Measurements from ENCODE around the gene SLC17A8.
"Not testable (repeated sequence)": the region's sequence is repeated elsewhere in the genome, so short reads cannot be mapped to it uniquely, and the experiment has no call there.

Gene SLC17A8

GRCh38 chr12:100356644-100357223 lies at the start of gene SLC17A8:
SLC17A8 (plus strand) TSS chr12:100357074; CDS start chr12:100357392, 318 bp downstream.
- DNase-seq (ENCODE audit: low read depth, low spot score) = no peak

GRCh38 chr12:100308138-100308537 lies 48.7 kb upstream of the SLC17A8 start:
- DNase-seq (ENCODE audit: low read depth, low spot score) = not testable (repeated sequence)

DNA sequence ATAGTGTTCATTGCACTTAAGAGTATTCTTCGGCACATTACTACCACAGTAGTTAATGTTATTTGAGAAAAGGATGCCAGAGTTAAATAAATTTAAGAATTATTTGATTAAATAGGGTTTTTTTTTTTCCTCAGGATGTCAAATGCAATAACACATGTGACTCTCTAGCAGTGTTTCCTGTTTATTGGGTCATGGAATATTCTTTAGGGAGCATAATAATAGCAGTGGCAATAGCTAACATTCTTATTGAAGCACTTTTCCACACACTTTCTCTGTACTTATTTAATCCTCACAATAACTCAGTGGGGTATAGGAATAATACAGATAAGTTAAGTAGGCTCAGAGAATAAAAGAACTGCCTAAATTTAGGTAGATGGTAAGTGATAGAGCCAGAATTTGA lies 45.6 kb upstream of the SLC17A8 start:
- no peak for DNase-seq (ENCODE audit: low read depth, low spot score)

DNA sequence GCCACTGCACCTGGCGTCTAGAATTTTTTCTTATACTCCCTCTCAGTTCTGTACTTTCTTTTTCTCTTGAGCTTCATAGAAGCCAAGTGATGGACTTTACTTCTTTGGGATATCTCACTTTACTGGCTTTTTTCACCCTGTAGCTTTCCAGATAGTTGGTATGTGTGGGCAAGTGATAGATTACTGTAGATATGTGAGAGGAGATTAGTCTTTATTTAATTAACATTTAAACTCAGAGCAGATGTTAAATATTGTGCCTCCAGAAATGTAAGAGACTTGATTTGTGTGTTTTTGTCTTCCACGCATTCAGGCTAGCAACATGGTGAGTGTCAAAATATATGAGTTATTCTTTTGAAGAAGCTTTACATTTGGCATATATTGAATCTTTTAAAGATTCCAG lies 39.5 kb upstream of the SLC17A8 start:
- no peak for DNase-seq (ENCODE audit: low read depth, low spot score)

- DNase-seq (ENCODE audit: low read depth, low spot score) = no peak
Observed at GRCh38 chr12:100324498-100324897, 32.4 kb upstream of the SLC17A8 start.

DNA sequence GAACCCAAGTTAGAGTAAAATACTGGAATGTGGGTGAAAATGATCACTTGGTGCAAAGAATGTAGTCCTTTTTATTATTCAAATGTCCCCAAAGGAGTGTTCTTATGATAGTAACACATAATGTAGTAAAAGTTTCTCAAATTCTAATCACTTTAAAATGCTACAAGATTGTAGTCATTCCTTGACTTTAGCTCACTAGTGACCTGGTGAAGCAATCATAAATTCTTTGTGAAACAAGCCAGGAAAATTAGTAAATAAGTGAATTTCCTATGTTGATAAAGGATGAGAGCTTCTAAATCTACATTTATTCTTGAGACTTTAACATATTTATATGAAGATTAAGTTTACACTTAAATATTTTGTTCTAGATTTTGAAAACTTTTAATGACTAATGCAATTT lies 30.7 kb upstream of the SLC17A8 start:
- DNase-seq (ENCODE audit: low read depth, low spot score) = no peak

GRCh38 chr12:100329800-100330199 lies 27.1 kb upstream of the SLC17A8 start:
- no peak for DNase-seq (ENCODE audit: low read depth, low spot score)

DNA sequence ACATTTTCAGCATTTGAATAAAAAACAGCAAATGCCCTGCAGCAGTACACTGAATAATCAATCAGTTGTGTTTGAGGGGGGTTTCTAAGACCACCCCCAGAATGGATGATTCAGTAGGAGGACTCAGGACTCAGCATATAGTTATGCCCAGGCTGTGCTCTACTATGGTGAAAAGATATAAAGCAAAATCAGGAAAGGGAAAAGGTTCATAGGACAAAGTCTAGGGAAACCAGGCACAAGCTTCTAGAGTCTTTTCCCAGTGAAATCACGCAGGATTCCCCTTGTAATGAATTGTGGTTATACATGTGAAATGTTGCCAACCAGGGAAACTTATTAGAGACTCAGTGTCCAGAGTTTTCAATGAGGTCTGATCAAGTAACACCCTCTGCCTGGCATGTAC lies 25.0 kb upstream of the SLC17A8 start:
- DNase-seq (ENCODE audit: low read depth, low spot score) = no peak

DNA sequence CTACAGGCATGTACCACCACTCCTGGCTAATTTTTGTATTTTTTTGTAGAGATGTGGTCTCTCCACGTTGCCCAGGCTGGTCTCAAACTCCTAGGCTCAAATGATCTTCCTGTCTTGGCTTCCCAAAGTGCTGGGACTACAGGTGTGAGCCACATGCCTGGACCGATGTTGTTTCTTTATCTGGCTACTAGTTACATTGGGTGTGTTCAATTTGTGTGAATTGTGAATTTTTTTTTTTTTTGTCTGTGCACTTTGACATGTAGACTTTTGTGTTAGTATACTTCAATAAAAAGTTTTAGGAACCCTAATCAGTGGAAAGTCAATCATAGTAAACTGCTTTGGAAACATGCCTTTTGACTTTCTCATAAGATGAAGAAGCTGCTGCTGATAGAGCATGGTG lies 24.0 kb upstream of the SLC17A8 start:
- no peak for DNase-seq (ENCODE audit: low read depth, low spot score)

GRCh38 chr12:100337299-100337698 lies 19.6 kb upstream of the SLC17A8 start:
- no peak for DNase-seq (ENCODE audit: low read depth, low spot score)

DNA sequence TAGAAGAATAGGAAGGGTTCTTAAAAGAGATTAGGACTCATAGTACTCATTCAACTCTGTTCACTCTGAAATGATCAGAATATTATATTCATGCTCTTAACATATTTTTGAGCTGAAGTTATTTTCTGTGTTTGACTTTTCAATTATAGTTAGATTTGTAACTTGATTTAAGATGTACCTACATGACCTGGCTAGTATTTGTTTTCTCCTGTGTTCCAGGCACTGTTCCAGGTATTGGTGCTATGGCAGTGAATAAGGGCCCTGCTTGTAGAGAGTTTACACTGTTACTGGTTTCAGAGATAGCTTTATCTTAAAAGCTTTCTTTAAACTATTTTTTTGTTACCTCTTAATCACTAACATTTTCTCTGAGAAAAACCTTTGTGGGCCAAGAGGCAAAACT lies 19.1 kb upstream of the SLC17A8 start:
- no peak for DNase-seq (ENCODE audit: low read depth, low spot score)

- no peak for DNase-seq (ENCODE audit: low read depth, low spot score)
Observed at GRCh38 chr12:100339071-100339470, 17.8 kb upstream of the SLC17A8 start.

DNA sequence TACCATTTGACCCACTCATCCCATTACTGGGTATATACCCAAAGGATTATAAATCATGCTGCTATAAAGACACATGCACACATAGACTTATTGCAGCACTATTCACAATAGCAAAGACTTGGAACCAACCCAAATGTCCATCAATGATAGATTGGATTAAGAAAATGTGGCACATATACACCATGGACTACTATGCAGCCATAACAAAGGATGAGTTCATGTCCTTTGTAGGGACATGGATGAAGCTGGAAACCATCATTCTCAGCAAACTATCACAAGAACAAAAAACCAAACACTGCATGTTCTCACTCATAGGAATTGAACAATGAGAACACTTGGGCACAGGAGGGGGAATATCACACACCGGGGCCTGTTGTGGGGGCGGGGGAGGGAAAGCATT lies 14.0 kb upstream of the SLC17A8 start:
- DNase-seq (ENCODE audit: low read depth, low spot score) = not testable (repeated sequence)

DNA sequence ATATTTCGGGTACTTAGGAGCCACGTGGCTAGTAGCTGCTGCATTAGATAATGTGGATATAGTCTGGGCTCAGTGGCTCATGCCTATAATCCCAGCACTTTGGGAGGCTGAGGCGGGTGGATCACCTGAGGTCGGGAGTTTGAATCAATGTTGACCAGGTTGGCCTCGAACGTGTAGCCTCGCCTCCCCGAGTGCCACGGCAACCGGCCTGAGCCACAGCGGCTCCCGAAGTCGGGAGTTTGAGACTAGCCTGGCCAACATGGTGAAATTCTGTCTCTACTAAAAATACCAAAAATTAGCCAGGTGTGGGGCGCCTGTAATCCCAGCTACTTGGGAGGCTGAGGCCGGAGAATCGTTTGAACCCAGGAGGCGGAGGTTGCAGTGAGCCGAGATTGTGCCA lies 12.5 kb upstream of the SLC17A8 start:
- not testable (repeated sequence) for DNase-seq (ENCODE audit: low read depth, low spot score)

GRCh38 chr12:100345020-100345767 lies 11.7 kb upstream of the SLC17A8 start:
- DNase-seq (ENCODE audit: low read depth, low spot score) = no peak

- no peak for DNase-seq (ENCODE audit: low read depth, low spot score)
Observed at GRCh38 chr12:100346660-100347059, 10.2 kb upstream of the SLC17A8 start.

- DNase-seq (ENCODE audit: low read depth, low spot score) = no peak
Observed at GRCh38 chr12:100348657-100349454, 8.0 kb upstream of the SLC17A8 start.

DNA sequence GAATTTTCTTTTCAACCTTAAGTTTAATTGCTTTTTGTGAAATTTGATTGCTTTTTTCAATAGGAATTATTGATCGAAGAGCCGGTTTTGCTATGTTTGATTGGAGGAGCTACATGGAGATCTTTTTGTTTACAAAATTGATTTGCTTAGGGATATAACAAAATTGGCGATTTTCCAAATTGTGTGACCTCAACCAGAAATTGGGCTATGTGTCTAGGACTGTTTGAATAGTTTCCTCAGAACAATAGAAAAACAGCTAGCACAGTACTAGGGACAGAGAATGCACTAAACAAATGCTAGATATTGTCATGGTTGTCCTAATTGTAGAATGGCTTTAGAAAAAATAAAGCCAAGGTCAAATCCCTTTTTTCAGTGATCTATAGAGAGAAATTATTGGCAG lies 2.4 kb downstream of the SLC17A8 start:
- no peak for DNase-seq (ENCODE audit: low read depth, low spot score)

DNA sequence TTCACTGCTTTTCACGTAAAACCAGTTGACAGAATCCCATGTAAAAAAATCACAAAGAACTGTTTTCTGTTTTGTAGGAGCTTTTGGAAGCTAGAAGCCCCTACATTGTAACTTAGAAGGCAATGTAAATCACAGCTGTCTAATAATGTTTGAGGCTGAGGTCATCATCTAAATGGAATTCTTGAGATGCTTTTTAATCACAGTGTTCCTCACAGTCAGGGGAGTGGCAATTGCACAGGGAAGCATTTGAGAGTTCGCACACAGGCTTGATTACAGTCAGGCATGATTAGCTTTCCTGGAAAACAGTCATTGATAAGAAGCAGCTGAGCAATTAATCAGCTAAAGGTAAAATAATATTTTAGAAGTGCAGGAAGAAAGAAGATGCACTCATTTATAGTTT lies 2.9 kb downstream of the SLC17A8 start:
- no peak for DNase-seq (ENCODE audit: low read depth, low spot score)

DNA sequence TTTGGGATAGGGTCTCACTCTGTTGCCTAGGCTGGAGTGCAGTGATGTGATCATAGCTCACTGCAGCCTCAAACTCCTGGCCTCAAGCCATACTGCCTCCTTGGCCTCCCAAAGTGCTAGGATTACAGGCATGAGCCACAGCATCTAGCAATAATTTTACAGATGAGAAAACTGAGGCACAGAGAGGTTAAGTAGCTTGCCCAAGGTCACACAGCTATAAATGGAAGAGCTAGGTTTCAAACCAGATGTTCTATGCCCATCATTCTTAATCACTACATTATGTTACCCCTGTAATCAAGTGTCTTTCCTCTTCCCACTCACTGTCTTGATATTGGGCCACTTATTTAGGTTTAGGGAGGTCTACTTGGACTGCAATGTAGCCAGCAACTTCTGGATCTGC lies 3.6 kb downstream of the SLC17A8 start:
- DNase-seq (ENCODE audit: low read depth, low spot score) = no peak

DNA sequence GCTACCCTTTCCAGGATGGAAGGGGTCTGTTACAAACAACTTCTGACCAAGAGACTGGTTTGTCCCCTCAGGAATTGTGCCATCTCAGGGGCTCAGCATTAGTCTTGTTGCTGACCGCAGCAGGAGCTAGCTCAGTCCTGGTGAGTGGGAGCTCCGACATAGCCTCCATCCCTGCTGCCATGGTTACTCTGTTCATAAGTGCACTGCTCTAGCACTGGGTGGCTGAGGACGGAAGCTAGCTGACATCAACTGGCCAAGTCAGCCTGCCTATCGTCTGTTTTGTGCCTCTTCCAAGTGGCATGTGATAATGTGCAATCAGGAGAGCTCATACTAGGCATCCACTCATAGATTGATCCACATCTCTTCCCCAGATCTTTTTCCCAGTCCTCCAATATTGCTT lies 7.5 kb downstream of the SLC17A8 start:
- DNase-seq (ENCODE audit: low read depth, low spot score) = no peak

- no peak for DNase-seq (ENCODE audit: low read depth, low spot score)
Observed at GRCh38 chr12:100365411-100365810, 8.5 kb downstream of the SLC17A8 start.

- no peak for DNase-seq (ENCODE audit: low read depth, low spot score)
Observed at GRCh38 chr12:100368066-100368465, 11.2 kb downstream of the SLC17A8 start.

Measured in activated naive CD8-positive, alpha-beta T cell treated with anti-CD3 and anti-CD28 coated beads, Interleukin-2, amount 50 U/mL, for 16 hours (primary cell).